ENCODE results near the gene STRN.

GRCh38 chr2:36902385-36903120 lies 63.8 kb downstream of the STRN start:
- no peak for TF ChIP-seq PKNOX1 (IDR thresholded peaks at IDR 0.05)
- no peak for TF ChIP-seq L3MBTL2 (conservative IDR thresholded peaks at IDR 0.05)
- no peak for TF ChIP-seq FOXK2 (IDR thresholded peaks at IDR 0.05)
- TF ChIP-seq ELF4 (IDR thresholded peaks at IDR 0.05) = no peak
- TF ChIP-seq FOXM1 (IDR thresholded peaks at IDR 0.05; ENCODE audit: borderline replicate concordance) = no peak
- no peak for TF ChIP-seq SUZ12 (IDR thresholded peaks at IDR 0.05)
- no peak for TF ChIP-seq ZNF384 (IDR thresholded peaks at IDR 0.05)
